HG03457 (cell line): Measurements from ENCODE around the gene DOHH.

Experiments used
- ATAC-seq: cut with Tn5 transposase; IDR thresholded peaks from one replicate; pipeline ENCODE4 v1.9.1; 2021; ENCODE audit warnings: moderate number of reproducible peaks; ENCODE audit not compliant: unreplicated experiment

DOHH gene

GRCh38 chr19:3505598-3506383 is 5.3 kb upstream of the DOHH start, which contains the start of gene FZR1:
TSS of gene FZR1 (plus strand) at chr19:3506311. CDS start at chr19:3522990, 16,679 bp downstream.
- ATAC-seq: peak; percentile 63

- no peak for ATAC-seq
Observed at GRCh38 chr19:3504735-3505134, 4.3 kb upstream of the DOHH start.

GRCh38 chr19:3503036-3503572 is 2.6 kb upstream of the DOHH start:
- no peak for ATAC-seq

- no peak for ATAC-seq
Observed at GRCh38 chr19:3501780-3502179, 1.3 kb upstream of the DOHH start.

- ATAC-seq: no peak
Observed at GRCh38 chr19:3499738-3500428, 591 bp downstream of the DOHH start.

- ATAC-seq: no peak
Observed at GRCh38 chr19:3497757-3498520, 2.5 kb downstream of the DOHH start.

GRCh38 chr19:3496392-3497273 is 3.8 kb downstream of the DOHH start:
- ATAC-seq: no peak

- ATAC-seq: no peak
Observed at GRCh38 chr19:3494559-3494958, 5.9 kb downstream of the DOHH start.

- no peak for ATAC-seq
Observed at GRCh38 chr19:3494051-3494450, 6.4 kb downstream of the DOHH start.

GRCh38 chr19:3493651-3494050 is 6.8 kb downstream of the DOHH start:
- no peak for ATAC-seq

GRCh38 chr19:3492919-3493318 is 7.6 kb downstream of the DOHH start:
- ATAC-seq: no peak

- ATAC-seq: no peak
Observed at GRCh38 chr19:3492131-3492839, 8.2 kb downstream of the DOHH start.

- no peak for ATAC-seq
Observed at GRCh38 chr19:3491396-3492119, 8.9 kb downstream of the DOHH start.

GRCh38 chr19:3483226-3483628 is 17.2 kb downstream of the DOHH start, which contains the start of gene SMIM44:
TSS of gene SMIM44 (minus strand) at chr19:3483441. CDS start at chr19:3483403, 38 bp downstream.
- ATAC-seq: no peak

GRCh38 chr19:3482507-3483225 is 17.8 kb downstream of the DOHH start:
- ATAC-seq: no peak

- ATAC-seq: no peak
Observed at GRCh38 chr19:3481241-3482090, 19.0 kb downstream of the DOHH start.

GRCh38 chr19:3480383-3481091 is 19.9 kb downstream of the DOHH start, which contains the start of gene SMIM24:
TSS of gene SMIM24 (minus strand) at chr19:3480525. CDS start at chr19:3480463, 62 bp downstream.
- no peak for ATAC-seq
